Tibial artery (tissue), 4 donors: ENCODE results near the gene GSK3B.

Source experiments
- DNase-seq, 2 donors: peaks; one replicate each; pipeline ENCODE4 v3.0.0-alpha.2; 2019
- H3K27ac ChIP-seq, 2 donors: fragments of 200-600 bp; sonication (generic) in 1 of 2; 1 replicate in 1 of 2; 2 replicates in 1 of 2; pipeline ENCODE4 v1.5.1; 2018 to 2019; ENCODE audit warnings: mild to moderate bottlenecking in 1 of 2
- H3K27me3 ChIP-seq, 2 donors: fragments of 200-600 bp; sonication (generic) in 1 of 2; one replicate each; pipeline versions ENCODE4 v1.5.1 to v1.6.0; 2016 to 2019
- H3K36me3 ChIP-seq, 3 donors: fragments of 200-600 bp; sonication (generic) in 2 of 3; one replicate each; pipeline ENCODE4 v1.5.1; 2016 to 2019; ENCODE audit warnings: mild to moderate bottlenecking in 2 of 3
- H3K4me1 ChIP-seq, 4 donors: fragments of 200-600 bp; sonication (generic) in 2 of 4; 1 replicate in 3 of 4; 2 replicates in 1 of 4; pipeline ENCODE4 v1.5.1; 2016 to 2019
- H3K4me3 ChIP-seq, 2 donors: fragments of 200-600 bp; sonication (generic) in 1 of 2; 1 replicate in 1 of 2; 2 replicates in 1 of 2; pipeline ENCODE4 v1.5.1; 2018 to 2019; ENCODE audit warnings: mild to moderate bottlenecking in 2 of 2
- H3K9me3 ChIP-seq, 3 donors: fragments of 200-600 bp; sonication (generic) in 1 of 3; one replicate each; pipeline ENCODE4 v1.5.1; 2016 to 2019
- CTCF ChIP-seq, 2 experiments: fragments of 200-600 bp in 1 of 2; fragments of 450-650 bp in 1 of 2; IDR thresholded peaks; one replicate each; pipeline ENCODE4 v1.5.1; 2017 to 2019; ENCODE audit warnings: antibody characterized with exemption in 2 of 2, mild to moderate bottlenecking in 1 of 2, moderate library complexity in 1 of 2
- intact Hi-C: fragments of 100-400 bp; cut with DNase I; formaldehyde crosslinking; loops from one replicate; pipeline ENCODE4 v1.15.0; 2023; ENCODE audit warnings: low total_unique reads

The GSK3B gene

DNA sequence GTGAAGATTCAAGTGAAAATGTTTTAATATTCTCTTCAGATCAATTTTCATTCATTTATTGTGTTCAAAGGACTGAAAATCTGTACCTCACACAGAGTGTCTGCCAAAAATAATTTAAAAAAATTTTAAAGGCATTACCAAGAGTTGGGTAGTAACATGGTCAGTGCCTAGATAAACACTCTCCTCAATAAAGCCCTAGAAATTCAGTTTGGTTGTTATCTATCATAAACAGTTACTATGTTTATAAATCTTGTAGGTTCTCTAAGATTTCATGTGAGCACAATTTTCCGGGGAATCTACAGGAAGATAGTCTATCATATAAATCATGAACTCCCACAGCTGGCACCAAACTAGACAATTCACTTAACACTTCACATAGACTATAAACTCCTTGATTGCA lies 128.6 kb downstream of the GSK3B start:
- no peaks in the 10 kb centered on the region for H3K9me3 ChIP-seq
- H3K4me3 ChIP-seq, result no peak overlapping the region
- no peak for TF ChIP-seq CTCF (IDR thresholded peaks at IDR 0.05)
- no peak for DNase-seq
- H3K27me3 ChIP-seq, result no peaks in the 10 kb centered on the region
- no peak overlapping the region for H3K27ac ChIP-seq
- peaks cover 0 to 26% (median 3%) of the 10 kb centered on the region in 4 donors for H3K4me1 ChIP-seq
- intact Hi-C loops, result no loop called here
- H3K36me3 ChIP-seq, result no peaks in the 10 kb centered on the region

- Histone ChIP-seq H3K36me3 (no peaks in the 10 kb centered on the region), H3K4me1 (peaks cover 0 to 20% (median 3%) of the 10 kb centered on the region in 4 donors), H3K27ac (no peak overlapping the region), H3K27me3 (no peaks in the 10 kb centered on the region), H3K9me3 (no peaks in the 10 kb centered on the region), H3K4me3 (no peak overlapping the region)
- intact Hi-C loops, result no loop called here
- DNase-seq, result no peak
- TF ChIP-seq CTCF (IDR thresholded peaks at IDR 0.05), result no peak
Measured at GRCh38 chr3:119964294-119964693, 130.0 kb downstream of the GSK3B start.

- no peak for DNase-seq
- no peak overlapping the region for H3K27ac ChIP-seq
- H3K9me3 ChIP-seq, result no peaks in the 10 kb centered on the region
- no peaks in the 10 kb centered on the region for H3K36me3 ChIP-seq
- no peak for TF ChIP-seq CTCF (IDR thresholded peaks at IDR 0.05)
- intact Hi-C loops, result no loop called here
- peaks cover 0 to 12% (median 2%) of the 10 kb centered on the region in 4 donors for H3K4me1 ChIP-seq
- H3K27me3 ChIP-seq, result no peaks in the 10 kb centered on the region
- no peak overlapping the region for H3K4me3 ChIP-seq
Measured at GRCh38 chr3:119955972-119956371, 138.3 kb downstream of the GSK3B start.

- H3K4me3 ChIP-seq, result no peak overlapping the region
- H3K27me3 ChIP-seq, result no peaks in the 10 kb centered on the region
- H3K9me3 ChIP-seq, result no peaks in the 10 kb centered on the region
- H3K36me3 ChIP-seq, result peaks cover 0 to 4% (median 0%) of the 10 kb centered on the region in 3 donors
- no peak for TF ChIP-seq CTCF (IDR thresholded peaks at IDR 0.05)
- intact Hi-C loops, result no loop called here
- no peak for DNase-seq
- peaks cover 0 to 23% (median 5%) of the 10 kb centered on the region in 4 donors for H3K4me1 ChIP-seq
- H3K27ac ChIP-seq, result no peak overlapping the region
Measured at GRCh38 chr3:119950666-119951325, 143.5 kb downstream of the GSK3B start.

DNA sequence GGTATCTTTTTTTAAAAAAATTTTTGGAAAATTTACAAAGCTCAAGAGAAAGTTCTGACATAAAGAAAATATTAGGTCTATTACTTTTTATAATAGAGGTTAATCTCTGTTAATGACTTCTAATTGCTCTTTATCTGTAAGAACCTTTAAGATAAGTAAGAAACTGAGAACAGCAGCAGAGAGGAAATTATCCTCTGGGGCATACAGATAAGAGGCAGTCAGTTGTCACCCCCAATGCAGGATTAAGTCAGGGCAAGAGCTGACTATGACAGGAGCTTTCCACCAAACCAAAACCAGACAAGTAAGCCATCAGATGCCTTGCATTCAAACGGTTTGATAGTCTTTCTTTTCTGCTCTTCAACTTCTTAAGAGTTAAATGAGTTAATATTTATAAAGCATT lies 149.0 kb downstream of the GSK3B start:
- Histone ChIP-seq H3K27me3 (no peaks in the 10 kb centered on the region), H3K9me3 (no peaks in the 10 kb centered on the region), H3K4me1 (peaks cover 0 to 7% (median 0%) of the 10 kb centered on the region in 4 donors), H3K4me3 (no peak overlapping the region), H3K36me3 (peaks cover 0 to 4% (median 0%) of the 10 kb centered on the region in 3 donors), H3K27ac (no peak overlapping the region)
- intact Hi-C loops, result no loop called here
- no peak for DNase-seq
- TF ChIP-seq CTCF (IDR thresholded peaks at IDR 0.05), result no peak
